CD4-positive, alpha-beta T cell (primary cell): ENCODE data around the gene GDF15. TPM values are rescaled to one million over a fixed set of nuclear protein-coding genes. Genes with fewer than 3 reads are reported as not detected.
A peak's percentile ranks its signal among the peaks of the same experiment; 100 is the strongest.

Source experiments
- ATAC-seq: fragments of 200-7000 bp; cut with Tn5 transposase; one replicate; pipeline ENCODE4 v1.10.0; 2022; ENCODE audit warnings: mild to moderate bottlenecking; ENCODE audit not compliant: poor library complexity
- CTCF ChIA-PET: fragments of 350-600 bp; sonication (Branson Sonifier 250); formaldehyde crosslinking; loops from one replicate; lab custom pipeline; 2021; ENCODE audit warnings: antibody characterized with exemption, inconsistent platforms; lab: Charles Lee
- POLR2A ChIA-PET: fragments of 350-600 bp; sonication (Branson Sonifier 250); formaldehyde crosslinking; loops from one replicate; lab custom pipeline; 2021; ENCODE audit warnings: antibody characterized with exemption, inconsistent platforms; lab: Charles Lee
- DNase-seq, 14 experiments: peaks; one replicate each; pipeline ENCODE4 v3.0.0-alpha.2; 2013 to 2020; ENCODE audit warnings: mixed read lengths in 2 of 14
- H3K27ac ChIP-seq, 2 donors: one replicate each; pipeline versions ENCODE4 v1.5.1 to v1.7.0; 2013; ENCODE audit warnings: low read length in 2 of 2, low read depth in 1 of 2, mild to moderate bottlenecking in 1 of 2
- H3K27me3 ChIP-seq, 2 experiments: 1 replicate in 1 of 2; 2 replicates in 1 of 2; pipeline versions ENCODE4 v1.6.1 to v1.7.0; 2013; ENCODE audit warnings: low read length in 2 of 2, control low read depth in 1 of 2, mild to moderate bottlenecking in 1 of 2, moderate library complexity in 1 of 2; ENCODE audit not compliant: insufficient read depth in 2 of 2, control insufficient read depth in 1 of 2
- H3K36me3 ChIP-seq: one replicate; pipeline ENCODE4 v1.6.1; 2013; ENCODE audit warnings: low read length, control low read depth; ENCODE audit not compliant: insufficient read depth
- H3K4me1 ChIP-seq: one replicate; pipeline ENCODE4 v1.6.1; 2013; ENCODE audit warnings: low read length, control low read depth; ENCODE audit not compliant: insufficient read depth
- H3K4me3 ChIP-seq: one replicate; pipeline ENCODE4 v1.5.1; 2013; ENCODE audit warnings: mild to moderate bottlenecking, low read length, moderate library complexity
- H3K9me3 ChIP-seq, 2 experiments: 1 replicate in 1 of 2; 2 replicates in 1 of 2; pipeline versions ENCODE4 v1.6.1 to v1.7.0; 2013; ENCODE audit warnings: low read length in 2 of 2, mild to moderate bottlenecking in 2 of 2, control low read depth in 1 of 2, moderate library complexity in 1 of 2; ENCODE audit not compliant: control insufficient read depth in 1 of 2, insufficient read depth in 1 of 2
- H3K27ac Mint-ChIP-seq: one replicate; pipeline ENCODE4 v1.8.0; 2020; ENCODE audit warnings: mixed read lengths
- H3K27me3 Mint-ChIP-seq: one replicate; pipeline ENCODE4 v1.8.0; 2021; ENCODE audit warnings: mixed read lengths
- H3K36me3 Mint-ChIP-seq: one replicate; pipeline ENCODE4 v1.8.0; 2021; ENCODE audit warnings: low read depth, mixed read lengths
- H3K4me1 Mint-ChIP-seq: one replicate; pipeline ENCODE4 v1.8.0; 2021; ENCODE audit warnings: low read depth, mixed read lengths
- H3K4me3 Mint-ChIP-seq: one replicate; pipeline ENCODE4 v1.8.0; 2020; ENCODE audit warnings: mild to moderate bottlenecking, mixed read lengths
- H3K9me3 Mint-ChIP-seq: one replicate; pipeline ENCODE4 v1.8.0; 2020; ENCODE audit warnings: mixed read lengths
- CTCF ChIP-seq: fragments of 200-600 bp; IDR thresholded peaks from one replicate; pipeline ENCODE4 v1.8.0; 2022; ENCODE audit warnings: antibody characterized with exemption, mild to moderate bottlenecking
- intact Hi-C, 2 experiments: fragments of 100-400 bp; cut with DNase I in 1 of 2; cut with micrococcal nuclease in 1 of 2; formaldehyde crosslinking; loops; one replicate each; pipeline versions ENCODE4 v1.15.1 to v1.9.0; 2023 to 2025; cut with DNase I, micrococcal nuclease
- total RNA-seq, 174 experiments: library from RNA in 2 of 174; stranded (reverse) in 2 of 174; gene quantifications; one replicate each; pipeline ENCODE4 v1.2.3 and lab custom pipeline; 2021 to 2026

GDF15 gene
- total RNA-seq, 2 experiments from 2014 or later, result not detected

DNA sequence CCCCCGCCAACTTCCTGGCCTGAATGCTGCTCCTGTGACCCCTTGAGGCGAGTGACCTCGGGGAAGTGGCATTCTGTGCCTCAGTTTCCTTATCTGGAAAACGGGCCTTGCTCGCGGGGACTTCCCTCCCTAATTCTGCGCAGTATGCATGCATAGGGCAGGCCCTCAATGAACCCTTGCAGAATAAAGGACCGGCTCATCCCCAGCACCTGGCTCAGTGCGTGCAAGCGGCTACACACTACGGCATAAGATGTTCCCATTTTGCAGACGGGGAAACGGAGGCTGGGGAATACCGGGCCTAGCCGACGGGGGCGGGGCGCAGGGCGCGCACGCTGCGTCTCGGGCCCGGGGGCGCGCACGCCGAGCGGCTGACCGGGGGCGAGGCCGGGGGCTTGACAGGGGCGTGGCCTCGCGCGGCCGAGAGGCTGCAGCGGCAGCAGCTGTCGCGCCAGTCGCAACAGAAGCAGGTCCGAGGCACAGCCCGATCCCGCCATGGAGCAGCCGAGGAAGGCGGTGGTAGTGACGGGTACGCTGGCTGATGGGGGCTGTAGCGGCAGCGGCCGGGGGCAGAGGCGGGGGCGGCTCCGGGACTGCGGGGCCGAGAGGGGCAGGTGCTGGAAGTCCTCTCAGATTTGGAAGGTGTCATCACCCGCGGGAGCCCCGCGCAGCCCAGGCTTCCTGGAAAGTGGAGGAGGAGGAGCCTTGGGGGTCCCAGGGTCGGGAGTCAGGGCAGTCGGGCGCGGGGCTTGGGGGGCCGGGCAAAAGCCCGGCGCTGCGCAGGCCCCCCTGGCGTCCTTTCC, 45.6 kb upstream of the GDF15 start, which contains the start of gene PGPEP1:
Gene PGPEP1, plus strand, starts transcription at position 409 of the 800 bp plus-strand sequence. Its CDS starts 84 bp downstream, at position 493.
- peak in 11 of 14 experiments; percentile 27 to 81 (median 68) for DNase-seq
- Mint-ChIP-seq H3K4me1 (peaks cover 15% of the 10 kb centered on the region), H3K27me3 (no peaks in the 10 kb centered on the region), H3K27ac (peak within 1 kb of the TSS; percentile 77), H3K36me3 (peaks cover 24% of the 10 kb centered on the region), H3K9me3 (no peaks in the 10 kb centered on the region), H3K4me3 (peak within 1 kb of the TSS; percentile 89)
- no peaks in the 10 kb centered on the region for H3K27me3 ChIP-seq
- H3K9me3 ChIP-seq, result no peaks in the 10 kb centered on the region
- intact Hi-C loops, result loop anchor here in 1 of 2 experiments (5.0 kb wide), 1 partner anchor 77 kb away; the partner anchor contains the start of gene SSBP4
- TF ChIP-seq CTCF, result no peak
- peak; percentile 41 for ATAC-seq
- H3K4me3 ChIP-seq, result peak within 1 kb of the TSS; percentile 82
- ChIA-PET POLR2A (interaction anchor here (1.7 to 3.9 kb wide), 3 partner anchors 11 to 61 kb away, joined by 7 to 39 read pairs (median 30); partner anchors contain the start of gene JUND), CTCF (interaction anchor here (1.1 kb wide), 1 partner anchor 61 kb away, joined by 4 read pairs; no protein-coding TSS in a partner anchor)
- H3K27ac ChIP-seq, result peak within 1 kb of the TSS; percentile 45 to 49
- peaks cover 21% of the 10 kb centered on the region for H3K4me1 ChIP-seq
- peaks cover 13% of the 10 kb centered on the region for H3K36me3 ChIP-seq

DNA sequence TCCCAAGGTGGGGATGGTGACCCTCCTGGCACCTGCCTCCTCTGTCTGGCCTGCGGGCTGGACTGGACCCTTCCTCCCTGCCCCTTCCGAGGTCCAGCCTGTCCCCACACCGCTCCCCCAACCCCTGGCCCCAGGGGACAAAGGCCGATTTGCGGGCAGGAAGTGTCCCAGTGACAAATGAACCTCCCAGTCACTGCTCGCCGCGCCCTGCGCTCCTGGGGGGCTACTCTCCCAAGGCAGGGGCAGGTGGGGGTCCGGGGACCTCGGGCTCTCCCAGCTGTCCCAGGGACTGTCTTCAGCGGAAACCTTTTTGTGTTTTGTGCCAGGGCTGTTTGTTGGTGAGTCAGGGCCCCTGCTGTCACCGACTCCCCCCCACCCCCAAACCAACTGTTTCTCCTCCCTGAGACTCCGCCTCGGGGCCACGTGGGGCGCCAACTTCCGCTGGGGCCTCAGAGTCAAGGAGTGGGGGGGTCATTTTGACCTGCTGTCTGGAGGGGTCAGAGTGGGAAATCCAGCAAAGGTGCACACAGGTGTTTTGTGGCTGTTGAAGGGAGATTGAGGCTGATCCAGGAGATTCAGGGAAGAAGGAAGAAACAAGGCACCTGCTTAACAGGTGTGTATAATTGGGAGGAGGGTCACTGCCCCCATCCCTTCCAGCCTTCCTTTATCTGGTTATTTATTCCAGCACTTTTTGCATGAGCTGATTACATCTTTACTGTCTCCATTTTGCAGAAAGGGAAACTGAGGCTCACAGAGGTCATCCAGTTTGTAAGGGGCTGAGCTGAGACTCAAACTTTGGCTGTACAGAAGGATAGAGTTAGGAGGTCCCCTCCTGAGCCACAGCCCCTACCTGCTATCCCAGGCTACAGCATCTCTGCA, 44.7 kb upstream of the GDF15 start:
- Mint-ChIP-seq H3K27ac (peak overlapping the region; percentile 77), H3K4me1 (peaks cover 18% of the 10 kb centered on the region), H3K4me3 (peak overlapping the region; percentile 89), H3K27me3 (no peaks in the 10 kb centered on the region), H3K36me3 (peaks cover 31% of the 10 kb centered on the region), H3K9me3 (no peaks in the 10 kb centered on the region)
- peak overlapping the region; percentile 45 to 49 for H3K27ac ChIP-seq
- POLR2A ChIA-PET, result interaction anchor here (3.9 kb wide), 1 partner anchor 61 kb away, joined by 30 read pairs; the partner anchor contains the start of gene JUND
- ATAC-seq, result peak; percentile 83
- H3K36me3 ChIP-seq, result peaks cover 13% of the 10 kb centered on the region
- CTCF ChIA-PET, result interaction anchor here (1.5 kb wide), 1 partner anchor 62 kb away, joined by 5 read pairs; no protein-coding TSS in a partner anchor
- no peak for TF ChIP-seq CTCF
- peak overlapping the region; percentile 82 for H3K4me3 ChIP-seq
- intact Hi-C loops, result loop anchor here in 1 of 2 experiments (5.0 kb wide), 1 partner anchor 76 kb away; the partner anchor contains the start of gene SSBP4
- no peaks in the 10 kb centered on the region for H3K27me3 ChIP-seq
- H3K9me3 ChIP-seq, result no peaks in the 10 kb centered on the region
- peaks cover 21% of the 10 kb centered on the region for H3K4me1 ChIP-seq
- DNase-seq, result peak; percentile 34 to 82 (median 64)
